ENCODE measurements around the gene CABCOCO1. TPM values are rescaled to one million over a fixed set of nuclear protein-coding genes. Genes with fewer than 3 reads are reported as not detected.

Gene CABCOCO1
- polyA plus RNA-seq, 1 experiment: 2.4 TPM

GRCh38 chr10:61791216-61791615 lies 128.5 kb downstream of the CABCOCO1 start:
- ChIA-PET POLR2A (no interaction called here), CTCF (interaction anchor here (1.0 to 1.2 kb wide), 2 partner anchors 8 to 258 kb away, joined by 3 to 4 read pairs; no protein-coding TSS in a partner anchor)
- peak; percentile 65 for DNase-seq (ENCODE audit: low read depth)
- no peak for TF ChIP-seq CTCF (IDR thresholded peaks at IDR 0.05; ENCODE audit: insufficient read depth, low read depth, low read length)
- no peaks in the 10 kb centered on the region for H3K36me3 ChIP-seq (ENCODE audit: control insufficient read depth, insufficient read depth, low read length)
- H3K27me3 ChIP-seq (ENCODE audit: control insufficient read depth, insufficient read depth, low read length): no peaks in the 10 kb centered on the region
- H3K4me3 ChIP-seq (ENCODE audit: low read depth, low read length): no peak overlapping the region

- POLR2A ChIA-PET: no interaction called here
- no peak for DNase-seq (ENCODE audit: low read depth)
These were observed 129.5 kb downstream of the CABCOCO1 start for GRCh38 chr10:61792097-61792716.

GRCh38 chr10:61792921-61793320 lies 130.2 kb downstream of the CABCOCO1 start:
- H3K36me3 ChIP-seq (ENCODE audit: control insufficient read depth, insufficient read depth, low read length): no peaks in the 10 kb centered on the region
- H3K4me3 ChIP-seq (ENCODE audit: low read depth, low read length): no peak overlapping the region
- ChIA-PET POLR2A (no interaction called here), CTCF (interaction anchor here (1.0 kb wide), 1 partner anchor 42 kb away, joined by 3 read pairs; no protein-coding TSS in a partner anchor)
- TF ChIP-seq CTCF (IDR thresholded peaks at IDR 0.05; ENCODE audit: insufficient read depth, low read depth, low read length): no peak
- H3K27me3 ChIP-seq (ENCODE audit: control insufficient read depth, insufficient read depth, low read length): no peaks in the 10 kb centered on the region
- no peak for DNase-seq (ENCODE audit: low read depth)

More at GRCh38 chr10:61792097-61792716, 129.5 kb downstream of the CABCOCO1 start:
- TF ChIP-seq CTCF (IDR thresholded peaks at IDR 0.05; ENCODE audit: insufficient read depth, low read depth, low read length): no peak
- Histone ChIP-seq H3K4me3 (ENCODE audit: low read depth, low read length) (no peak overlapping the region), H3K27me3 (ENCODE audit: control insufficient read depth, insufficient read depth, low read length) (no peaks in the 10 kb centered on the region), H3K36me3 (ENCODE audit: control insufficient read depth, insufficient read depth, low read length) (no peaks in the 10 kb centered on the region)
- CTCF ChIA-PET: interaction anchor here (1.0 kb wide), 1 partner anchor 43 kb away, joined by 3 read pairs; no protein-coding TSS in a partner anchor

- TF ChIP-seq CTCF (IDR thresholded peaks at IDR 0.05; ENCODE audit: insufficient read depth, low read depth, low read length): no peak
- no peaks in the 10 kb centered on the region for H3K36me3 ChIP-seq (ENCODE audit: control insufficient read depth, insufficient read depth, low read length)
- no peak overlapping the region for H3K4me3 ChIP-seq (ENCODE audit: low read depth, low read length)
- peak; percentile 46 for DNase-seq (ENCODE audit: low read depth)
- POLR2A ChIA-PET: interaction anchor here (0.7 kb wide), 1 partner anchor 10 kb away, joined by 3 read pairs; no protein-coding TSS in a partner anchor
- no peaks in the 10 kb centered on the region for H3K27me3 ChIP-seq (ENCODE audit: control insufficient read depth, insufficient read depth, low read length)
- CTCF ChIA-PET: interaction anchor here (1.0 kb wide), 1 partner anchor 37 kb away, joined by 3 read pairs; no protein-coding TSS in a partner anchor
These were observed 131.3 kb downstream of the CABCOCO1 start for GRCh38 chr10:61793760-61794703.

- TF ChIP-seq CTCF (IDR thresholded peaks at IDR 0.05; ENCODE audit: insufficient read depth, low read depth, low read length): no peak
- CTCF ChIA-PET: interaction anchor here (1.0 kb wide), 1 partner anchor 36 kb away, joined by 3 read pairs; no protein-coding TSS in a partner anchor
- H3K27me3 ChIP-seq (ENCODE audit: control insufficient read depth, insufficient read depth, low read length): no peaks in the 10 kb centered on the region
- no peaks in the 10 kb centered on the region for H3K36me3 ChIP-seq (ENCODE audit: control insufficient read depth, insufficient read depth, low read length)
- H3K4me3 ChIP-seq (ENCODE audit: low read depth, low read length): no peak overlapping the region
- POLR2A ChIA-PET: no interaction called here
- DNase-seq (ENCODE audit: low read depth): no peak
These were observed 132.4 kb downstream of the CABCOCO1 start for GRCh38 chr10:61795147-61795546.
